ENCODE results near the gene TMEM30B. TPM values are rescaled to one million over a fixed set of nuclear protein-coding genes. Genes with fewer than 3 reads are reported as not detected.

TMEM30B gene
- total and polyA plus RNA-seq, 2 of the 13 experiments (the other 11 are each of a cell fraction or from before 2014, with no cell fraction given): not detected

DNA sequence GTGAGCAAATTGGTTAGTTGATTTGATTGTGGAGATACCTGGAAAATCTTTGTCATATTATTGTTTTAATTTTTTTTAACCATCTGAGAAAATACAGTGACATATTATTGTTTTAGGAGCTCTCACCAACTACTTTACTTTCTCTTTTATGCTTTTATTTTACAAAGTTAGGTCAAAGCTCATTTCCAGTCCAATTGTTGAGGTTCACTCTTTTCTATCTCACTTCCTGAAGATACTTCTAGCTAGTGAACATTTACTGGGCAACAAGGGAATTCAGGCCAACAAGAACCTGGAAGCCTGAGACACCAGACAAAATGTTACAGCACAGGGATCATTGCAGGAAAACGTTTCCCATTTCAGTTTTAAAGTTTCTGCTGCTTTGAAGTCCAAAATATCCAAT lies 3.9 kb downstream of the TMEM30B start:
- H3K9me3 ChIP-seq (ENCODE audit: low read length): no peaks in the 10 kb centered on the region
- POLR2A ChIA-PET: no interaction called here
- peak overlapping the region; percentile 43 for H3K27ac ChIP-seq (ENCODE audit: extremely low read length, insufficient read depth, low read length)
- TF ChIP-seq RELA (CRISPR knock-in tag; IDR thresholded peaks at IDR 0.05) (no peak), KLF9 (CRISPR knock-in tag; IDR thresholded peaks at IDR 0.05; ENCODE audit: low read depth) (no peak), YEATS2 (CRISPR knock-in tag; IDR thresholded peaks at IDR 0.05; ENCODE audit: borderline replicate concordance) (no peak), MEF2D (CRISPR knock-in tag; IDR thresholded peaks at IDR 0.05) (no peak), CHD2 (IDR thresholded peaks at IDR 0.05; ENCODE audit: low read depth, low read length) (no peak), BRD4 (CRISPR knock-in tag; IDR thresholded peaks at IDR 0.05) (no peak)
- TF ChIP-seq, protein P1, sequence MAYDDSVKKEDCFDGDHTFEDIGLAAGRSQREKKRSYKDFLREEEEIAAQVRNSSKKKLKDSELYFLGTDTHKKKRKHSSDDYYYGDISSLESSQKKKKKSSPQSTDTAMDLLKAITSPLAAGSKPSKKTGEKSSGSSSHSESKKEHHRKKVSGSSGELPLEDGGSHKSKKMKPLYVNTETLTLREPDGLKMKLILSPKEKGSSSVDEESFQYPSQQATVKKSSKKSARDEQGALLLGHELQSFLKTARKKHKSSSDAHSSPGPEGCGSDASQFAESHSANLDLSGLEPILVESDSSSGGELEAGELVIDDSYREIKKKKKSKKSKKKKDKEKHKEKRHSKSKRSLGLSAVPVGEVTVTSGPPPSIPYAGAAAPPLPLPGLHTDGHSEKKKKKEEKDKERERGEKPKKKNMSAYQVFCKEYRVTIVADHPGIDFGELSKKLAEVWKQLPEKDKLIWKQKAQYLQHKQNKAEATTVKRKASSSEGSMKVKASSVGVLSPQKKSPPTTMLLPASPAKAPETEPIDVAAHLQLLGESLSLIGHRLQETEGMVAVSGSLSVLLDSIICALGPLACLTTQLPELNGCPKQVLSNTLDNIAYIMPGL (CRISPR knock-in tag; IDR thresholded peaks at IDR 0.05; ENCODE audit: borderline replicate concordance in 1 of 2, low read depth in 1 of 2): no peak
- TF ChIP-seq, protein P2, sequence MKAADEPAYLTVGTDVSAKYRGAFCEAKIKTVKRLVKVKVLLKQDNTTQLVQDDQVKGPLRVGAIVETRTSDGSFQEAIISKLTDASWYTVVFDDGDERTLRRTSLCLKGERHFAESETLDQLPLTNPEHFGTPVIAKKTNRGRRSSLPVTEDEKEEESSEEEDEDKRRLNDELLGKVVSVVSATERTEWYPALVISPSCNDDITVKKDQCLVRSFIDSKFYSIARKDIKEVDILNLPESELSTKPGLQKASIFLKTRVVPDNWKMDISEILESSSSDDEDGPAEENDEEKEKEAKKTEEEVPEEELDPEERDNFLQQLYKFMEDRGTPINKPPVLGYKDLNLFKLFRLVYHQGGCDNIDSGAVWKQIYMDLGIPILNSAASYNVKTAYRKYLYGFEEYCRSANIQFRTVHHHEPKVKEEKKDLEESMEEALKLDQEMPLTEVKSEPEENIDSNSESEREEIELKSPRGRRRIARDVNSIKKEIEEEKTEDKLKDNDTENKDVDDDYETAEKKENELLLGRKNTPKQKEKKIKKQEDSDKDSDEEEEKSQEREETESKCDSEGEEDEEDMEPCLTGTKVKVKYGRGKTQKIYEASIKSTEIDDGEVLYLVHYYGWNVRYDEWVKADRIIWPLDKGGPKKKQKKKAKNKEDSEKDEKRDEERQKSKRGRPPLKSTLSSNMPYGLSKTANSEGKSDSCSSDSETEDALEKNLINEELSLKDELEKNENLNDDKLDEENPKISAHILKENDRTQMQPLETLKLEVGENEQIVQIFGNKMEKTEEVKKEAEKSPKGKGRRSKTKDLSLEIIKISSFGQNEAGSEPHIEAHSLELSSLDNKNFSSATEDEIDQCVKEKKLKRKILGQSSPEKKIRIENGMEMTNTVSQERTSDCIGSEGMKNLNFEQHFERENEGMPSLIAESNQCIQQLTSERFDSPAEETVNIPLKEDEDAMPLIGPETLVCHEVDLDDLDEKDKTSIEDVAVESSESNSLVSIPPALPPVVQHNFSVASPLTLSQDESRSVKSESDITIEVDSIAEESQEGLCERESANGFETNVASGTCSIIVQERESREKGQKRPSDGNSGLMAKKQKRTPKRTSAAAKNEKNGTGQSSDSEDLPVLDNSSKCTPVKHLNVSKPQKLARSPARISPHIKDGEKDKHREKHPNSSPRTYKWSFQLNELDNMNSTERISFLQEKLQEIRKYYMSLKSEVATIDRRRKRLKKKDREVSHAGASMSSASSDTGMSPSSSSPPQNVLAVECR (CRISPR knock-in tag; IDR thresholded peaks at IDR 0.05; ENCODE audit: borderline replicate concordance): no peak
- BruUV-seq (replicated peaks): no TSS peak
- in situ Hi-C loops (cut with HindIII; ENCODE audit: extremely low pct_ligation_motif_present, low pct_unique_long_range_greater_than_20kb) (loop anchor here (25.0 kb wide), 1 partner anchor 560 kb away; no protein-coding TSS in a partner anchor), intact Hi-C loops (cut with micrococcal nuclease; ENCODE audit: unreplicated experiment) (loop anchor here (1.0 kb wide), 1 partner anchor 8 kb away; no protein-coding TSS in a partner anchor)
- CTCF ChIA-PET (ENCODE audit: low intra/inter-chr PET ratio, low total read pairs): no interaction called here
- no peak overlapping the region; a peak in 1 of 6 replicates for H3K4me3 ChIP-seq (replicated peaks in 1 of 3; ENCODE audit: insufficient read depth in 1 of 3, low read depth in 2 of 3, low read length in 3 of 3)
- FAIRE-seq (peak; percentile 4), DNase-seq (ENCODE audit: low spot score) (no peak), ATAC-seq (no peak)
- H4K20me1 ChIP-seq (ENCODE audit: insufficient read depth, low read length): no peaks in the 10 kb centered on the region
- peaks cover 26% of the 10 kb centered on the region for H3K4me1 ChIP-seq (ENCODE audit: insufficient read depth, low read length)
- no peaks in the 10 kb centered on the region for H3K36me3 ChIP-seq (replicated peaks in 1 of 2; ENCODE audit: control insufficient read depth in 1 of 2, insufficient read depth in 2 of 2, low read length in 2 of 2)
- H3K79me2 ChIP-seq (ENCODE audit: insufficient read depth, low read length): no peaks in the 10 kb centered on the region
- H3K27me3 ChIP-seq (ENCODE audit: control insufficient read depth in 1 of 2, insufficient read depth in 2 of 2, low read length in 2 of 2): no peaks in the 10 kb centered on the region
- no peak overlapping the region for H3K9ac ChIP-seq (ENCODE audit: insufficient read depth, low read depth, low read length)
- H3K4me2 ChIP-seq (ENCODE audit: low read depth, low read length): peak overlapping the region; percentile 44; the same call in 1 of the 2 replicates
- H2AFZ ChIP-seq (ENCODE audit: low read length): no peak overlapping the region
- WGBS (ENCODE audit: low lambda C conversion rate): 3% methylated on average over 1 of the region's 1 CpG

All from HepG2 (cell line).